ENCODE data around the gene TRAF2. TPM values are rescaled to one million over a fixed set of nuclear protein-coding genes. Genes with fewer than 3 reads are reported as not detected.

The TRAF2 gene
- total RNA-seq, 1 donor, result 7.9 TPM

- TF ChIP-seq CTCF (IDR thresholded peaks at IDR 0.05; ENCODE audit: insufficient read depth, low read length), result no peak
- DNase-seq (ENCODE audit: low read depth), result no peak
- no peak within 1 kb of the TSS for H3K4me3 ChIP-seq (ENCODE audit: low read depth, low read length)
Measured at GRCh38 chr9:136951541-136952320, 65.4 kb downstream of the TRAF2 start, which contains the start of gene LCN12. Gene LCN12 (plus strand): TSS chr9:136952273. CDS start chr9:136952328, 55 bp downstream.

- DNase-seq (ENCODE audit: low read depth), result no peak
- no peak overlapping the region for H3K4me3 ChIP-seq (ENCODE audit: low read depth, low read length)
- no peak for TF ChIP-seq CTCF (IDR thresholded peaks at IDR 0.05; ENCODE audit: insufficient read depth, low read length)
Measured at GRCh38 chr9:136952321-136952850, 66.1 kb downstream of the TRAF2 start.

- no peak for TF ChIP-seq CTCF (IDR thresholded peaks at IDR 0.05; ENCODE audit: insufficient read depth, low read length)
- DNase-seq (ENCODE audit: low read depth), result no peak
- H3K4me3 ChIP-seq (ENCODE audit: low read depth, low read length), result no peak overlapping the region
Measured at GRCh38 chr9:136952876-136953770, 66.8 kb downstream of the TRAF2 start.

- H3K4me3 ChIP-seq (ENCODE audit: low read depth, low read length), result no peak overlapping the region
- no peak for TF ChIP-seq CTCF (IDR thresholded peaks at IDR 0.05; ENCODE audit: insufficient read depth, low read length)
- no peak for DNase-seq (ENCODE audit: low read depth)
Measured at GRCh38 chr9:136953771-136954269, 67.5 kb downstream of the TRAF2 start.

GRCh38 chr9:136954270-136955083 is 68.2 kb downstream of the TRAF2 start:
- no peak overlapping the region for H3K4me3 ChIP-seq (ENCODE audit: low read depth, low read length)
- no peak for TF ChIP-seq CTCF (IDR thresholded peaks at IDR 0.05; ENCODE audit: insufficient read depth, low read length)
- DNase-seq (ENCODE audit: low read depth), result no peak
